Natural killer cell treated with Interleukin-12 subunit alpha and Interleukin-12 subunit beta and Interleukin-15 and Interleukin-18, amount 100 ng/mL, for 72 hours (primary cell): ENCODE data around the gene TMEM92. TPM values are rescaled to one million over a fixed set of nuclear protein-coding genes. Genes with fewer than 3 reads are reported as not detected.

Source experiments
- ATAC-seq, 2 donors: fragments of 150-1000 bp; cut with Tn5 transposase in 1 of 2; sonication (Bioruptor Pico), chemical (Tn5 transposase) in 1 of 2; 2 replicates each; pipeline ENCODE4 v1.10.0; 2021
- DNase-seq: peaks from one replicate; pipeline ENCODE4 v3.0.0; 2022; ENCODE audit warnings: low spot score
- H3K27ac Mint-ChIP-seq, 2 donors: 1 replicate in 1 of 2; 2 replicates in 1 of 2; pipeline ENCODE4 v1.8.0; 2022; ENCODE audit warnings: mixed read lengths in 2 of 2, mild to moderate bottlenecking in 1 of 2, moderate library complexity in 1 of 2
- H3K27me3 Mint-ChIP-seq, 2 donors: 1 replicate in 1 of 2; 2 replicates in 1 of 2; pipeline ENCODE4 v1.8.0; 2022; ENCODE audit warnings: mixed read lengths in 2 of 2
- H3K36me3 Mint-ChIP-seq: one replicate; pipeline ENCODE4 v1.8.0; 2022; ENCODE audit warnings: mixed read lengths
- H3K4me1 Mint-ChIP-seq, 2 donors: 1 replicate in 1 of 2; 2 replicates in 1 of 2; pipeline ENCODE4 v1.8.0; 2022; ENCODE audit warnings: low read depth in 2 of 2, mixed read lengths in 2 of 2, mild to moderate bottlenecking in 1 of 2
- H3K4me3 Mint-ChIP-seq: one replicate; pipeline ENCODE4 v1.8.0; 2022; ENCODE audit warnings: mixed read lengths
- H3K9me3 Mint-ChIP-seq: 2 replicates; pipeline ENCODE4 v1.8.0; 2022; ENCODE audit warnings: mixed read lengths
- total RNA-seq, 2 donors: library from RNA; stranded (reverse); gene quantifications; one replicate each; pipeline ENCODE4 v1.2.3, GENCODE V29; 2022

The TMEM92 gene
- total RNA-seq, 2 donors from 2014 or later, result not detected

DNA sequence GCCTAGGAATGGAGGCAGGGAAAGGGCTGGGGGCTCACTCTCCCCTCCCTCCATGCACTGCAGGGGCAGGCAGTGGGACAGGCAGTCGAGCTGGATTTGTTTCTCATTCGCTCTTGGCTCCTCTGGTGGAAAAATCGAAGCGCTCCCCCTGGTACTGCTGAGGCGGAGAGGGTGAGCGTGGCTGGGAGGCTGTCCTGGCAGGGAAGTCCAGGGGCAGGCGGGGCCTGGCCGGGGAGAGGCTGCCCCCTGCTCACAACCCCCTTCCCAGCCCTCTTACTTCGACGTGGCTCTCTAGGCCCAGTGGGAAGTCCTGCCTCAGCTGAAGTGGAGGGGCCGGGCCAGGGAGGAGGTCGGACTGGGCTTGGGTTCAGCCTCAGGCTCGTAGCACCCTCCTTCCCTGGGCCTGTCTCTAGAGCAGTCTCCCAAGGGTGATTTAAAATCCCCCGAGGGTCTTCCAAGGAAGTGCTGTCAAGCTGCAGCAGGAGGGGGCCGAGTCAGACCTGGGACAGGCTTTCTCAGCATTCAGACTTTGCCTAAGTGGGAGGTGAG, 16.5 kb upstream of the TMEM92 start:
- ATAC-seq (no peak), DNase-seq (no peak)
- H3K4me3 Mint-ChIP-seq, result no peak overlapping the region
- no peak overlapping the region for H3K27ac Mint-ChIP-seq
- H3K36me3 Mint-ChIP-seq, result no peaks in the 10 kb centered on the region
- peaks cover 21% of the 10 kb centered on the region in 2 donors for H3K27me3 Mint-ChIP-seq
- peaks cover 0 to 3% of the 10 kb centered on the region in 2 donors for H3K4me1 Mint-ChIP-seq
- no peaks in the 10 kb centered on the region for H3K9me3 Mint-ChIP-seq

DNA sequence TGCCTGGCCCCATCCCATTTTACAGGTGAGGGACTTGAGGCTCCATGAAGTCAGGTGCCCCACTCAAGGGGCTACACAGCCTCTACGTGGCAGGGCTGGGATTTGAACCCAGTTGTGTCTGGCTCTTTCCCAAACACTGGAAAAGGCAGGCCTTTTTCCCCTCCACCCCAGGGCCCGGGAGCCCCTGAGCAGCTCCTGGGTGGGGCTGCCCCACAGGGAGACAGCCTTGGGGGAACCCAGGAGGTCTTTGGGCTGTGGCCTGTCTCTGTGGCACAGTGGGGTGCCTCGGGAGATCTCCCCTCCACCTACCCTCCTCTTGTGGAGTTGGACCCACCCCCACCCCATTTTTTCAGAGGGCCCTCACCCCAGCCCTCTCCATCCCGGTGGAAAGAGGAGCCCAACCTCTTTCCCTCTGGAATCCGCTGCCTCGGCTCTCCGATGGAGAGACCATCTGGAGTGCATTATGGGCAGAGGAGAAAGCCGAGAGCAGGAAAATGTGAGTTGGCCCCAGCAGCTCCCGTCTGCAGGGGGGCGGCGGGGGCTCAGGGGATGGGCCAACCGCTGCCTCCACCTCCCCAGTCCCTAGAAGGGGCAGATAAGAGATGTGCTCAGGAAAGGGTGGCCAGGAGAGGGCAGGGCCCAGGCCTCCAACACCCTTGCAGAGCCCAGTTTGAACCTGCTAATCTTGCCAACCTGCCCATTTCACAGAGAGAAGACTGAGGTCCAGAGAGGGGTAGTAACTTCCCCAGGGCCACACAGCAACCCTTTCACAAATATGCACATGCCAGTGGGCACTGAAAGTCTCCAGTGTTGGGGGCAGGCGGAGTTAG, 15.4 kb upstream of the TMEM92 start:
- H3K4me1 Mint-ChIP-seq, result peaks cover 0 to 8% of the 10 kb centered on the region in 2 donors
- no peak overlapping the region for H3K4me3 Mint-ChIP-seq
- DNase-seq (no peak), ATAC-seq (no peak)
- peaks cover 25 to 28% of the 10 kb centered on the region in 2 donors for H3K27me3 Mint-ChIP-seq
- H3K9me3 Mint-ChIP-seq, result no peaks in the 10 kb centered on the region
- H3K27ac Mint-ChIP-seq, result no peak overlapping the region
- no peaks in the 10 kb centered on the region for H3K36me3 Mint-ChIP-seq

- H3K27me3 Mint-ChIP-seq, result peaks cover 27 to 31% of the 10 kb centered on the region in 2 donors
- H3K36me3 Mint-ChIP-seq, result no peaks in the 10 kb centered on the region
- no peak overlapping the region for H3K4me3 Mint-ChIP-seq
- peaks cover 0 to 9% of the 10 kb centered on the region in 2 donors for H3K4me1 Mint-ChIP-seq
- no peaks in the 10 kb centered on the region for H3K9me3 Mint-ChIP-seq
- DNase-seq (no peak), ATAC-seq (no peak)
- no peak overlapping the region for H3K27ac Mint-ChIP-seq
These were observed 14.6 kb upstream of the TMEM92 start for GRCh38 chr17:50259477-50260324.

DNA sequence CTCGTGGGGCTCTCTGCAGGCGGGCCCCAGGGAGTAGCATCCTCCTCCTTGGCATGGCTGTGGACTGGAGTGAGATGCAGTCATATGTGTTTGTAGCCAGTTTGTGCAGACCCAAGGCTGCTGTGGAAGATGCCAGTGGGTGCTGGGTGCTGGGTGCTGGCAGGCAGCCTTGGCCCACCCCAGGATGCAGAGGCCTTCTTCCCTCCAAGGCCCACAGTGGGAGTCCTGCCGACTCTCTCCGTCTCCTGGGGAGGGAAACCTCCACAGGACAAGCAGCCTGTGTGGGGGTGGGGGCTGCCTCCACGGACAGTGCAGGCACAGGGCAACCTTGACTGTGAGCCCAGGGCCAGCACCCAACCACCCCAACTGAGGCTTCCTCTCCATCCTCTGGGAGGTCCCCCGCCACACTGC, 13.8 kb upstream of the TMEM92 start:
- ATAC-seq (no peak), DNase-seq (no peak)
- Mint-ChIP-seq H3K9me3 (no peaks in the 10 kb centered on the region), H3K36me3 (no peaks in the 10 kb centered on the region), H3K4me3 (no peak overlapping the region), H3K27ac (no peak overlapping the region), H3K27me3 (peaks cover 24 to 26% of the 10 kb centered on the region in 2 donors), H3K4me1 (peaks cover 0 to 9% of the 10 kb centered on the region in 2 donors)

DNA sequence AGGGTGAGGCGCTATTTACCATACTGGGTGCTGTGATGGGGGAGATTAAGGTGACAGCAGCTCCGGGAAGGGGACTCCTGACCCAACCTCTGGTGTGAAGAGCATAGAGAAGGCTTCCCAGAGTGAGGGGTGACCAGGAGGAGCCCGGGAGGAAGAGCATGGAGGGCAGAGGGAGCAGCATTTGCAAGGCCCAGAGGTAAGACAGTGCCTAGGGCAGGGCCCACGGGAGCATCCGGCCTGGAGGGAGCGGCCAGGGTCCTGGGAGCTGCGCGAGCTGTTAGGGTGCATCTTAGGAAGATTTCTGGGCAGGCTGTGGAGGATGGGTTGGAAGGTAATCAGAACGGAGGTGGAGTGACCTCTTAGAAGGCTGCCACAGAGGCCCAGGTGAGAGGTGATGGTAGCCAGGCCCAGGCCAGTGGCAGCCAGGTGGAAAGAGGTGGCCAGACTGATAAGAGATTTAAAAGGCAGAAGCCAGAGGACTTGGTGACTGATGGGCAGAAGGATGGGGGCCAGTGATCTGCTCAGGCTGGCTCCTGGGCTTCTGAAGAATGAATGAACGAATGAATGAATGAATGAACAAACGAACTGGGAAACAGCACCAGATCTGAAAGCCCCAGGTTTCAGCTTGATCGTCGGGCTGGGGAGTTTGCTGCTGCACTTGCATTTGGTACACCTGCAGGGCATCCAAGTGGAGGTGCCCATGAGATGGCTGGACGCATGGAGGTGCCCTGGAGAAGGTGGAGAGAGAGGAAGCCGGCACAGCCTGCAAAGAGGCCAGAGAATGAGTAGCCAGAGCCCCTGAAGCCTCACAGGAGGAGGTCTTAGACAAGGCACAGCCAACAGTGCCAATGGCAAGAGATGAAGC, 13.0 kb upstream of the TMEM92 start:
- ATAC-seq (no peak), DNase-seq (no peak)
- peaks cover 23 to 24% of the 10 kb centered on the region in 2 donors for H3K27me3 Mint-ChIP-seq
- H3K4me3 Mint-ChIP-seq, result no peak overlapping the region
- no peak overlapping the region for H3K27ac Mint-ChIP-seq
- H3K9me3 Mint-ChIP-seq, result no peaks in the 10 kb centered on the region
- peaks cover 0 to 9% of the 10 kb centered on the region in 2 donors for H3K4me1 Mint-ChIP-seq
- no peaks in the 10 kb centered on the region for H3K36me3 Mint-ChIP-seq

DNA sequence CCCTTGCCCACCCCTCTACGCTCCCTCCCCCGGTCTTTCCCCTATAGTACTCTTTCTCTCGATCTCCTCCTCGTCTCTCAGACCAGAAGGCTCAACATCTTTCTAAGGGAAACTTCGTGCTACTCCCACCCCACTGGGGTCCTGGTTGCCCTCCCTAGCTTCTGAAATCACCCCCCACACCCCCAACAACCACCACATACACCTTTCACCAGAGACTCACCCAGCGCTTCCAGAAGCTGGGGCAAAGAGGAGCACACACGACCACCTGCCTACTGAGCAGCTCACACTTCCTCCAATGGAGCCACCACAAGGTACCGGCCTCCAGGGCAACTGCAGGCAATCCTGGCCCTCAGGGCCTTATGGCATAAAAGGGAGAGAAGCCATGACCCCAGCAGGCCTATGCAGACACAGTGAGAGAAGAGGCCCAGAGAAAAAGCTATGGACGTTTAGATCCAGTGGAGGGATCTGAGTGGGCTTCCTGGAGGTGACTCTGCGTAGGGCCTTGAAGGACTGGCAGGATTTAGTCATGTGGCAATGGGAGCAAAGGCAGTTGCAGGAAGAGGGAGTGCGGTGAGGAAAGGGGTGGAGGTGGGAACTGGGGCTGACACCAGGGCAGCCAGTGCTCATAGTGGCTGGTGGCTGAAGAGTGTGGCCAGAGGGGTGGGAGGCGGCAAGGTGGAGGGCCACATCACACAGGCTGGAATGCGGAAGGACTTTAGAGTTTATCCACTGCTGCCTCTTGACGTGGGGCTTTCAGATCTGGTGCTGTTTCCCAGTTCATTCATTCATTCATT, 12.1 kb upstream of the TMEM92 start:
- Mint-ChIP-seq H3K4me1 (peaks cover 0 to 9% of the 10 kb centered on the region in 2 donors), H3K36me3 (no peaks in the 10 kb centered on the region), H3K9me3 (no peaks in the 10 kb centered on the region), H3K27ac (no peak overlapping the region), H3K4me3 (no peak overlapping the region), H3K27me3 (peaks cover 15 to 17% of the 10 kb centered on the region in 2 donors)
- DNase-seq (no peak), ATAC-seq (no peak)

DNA sequence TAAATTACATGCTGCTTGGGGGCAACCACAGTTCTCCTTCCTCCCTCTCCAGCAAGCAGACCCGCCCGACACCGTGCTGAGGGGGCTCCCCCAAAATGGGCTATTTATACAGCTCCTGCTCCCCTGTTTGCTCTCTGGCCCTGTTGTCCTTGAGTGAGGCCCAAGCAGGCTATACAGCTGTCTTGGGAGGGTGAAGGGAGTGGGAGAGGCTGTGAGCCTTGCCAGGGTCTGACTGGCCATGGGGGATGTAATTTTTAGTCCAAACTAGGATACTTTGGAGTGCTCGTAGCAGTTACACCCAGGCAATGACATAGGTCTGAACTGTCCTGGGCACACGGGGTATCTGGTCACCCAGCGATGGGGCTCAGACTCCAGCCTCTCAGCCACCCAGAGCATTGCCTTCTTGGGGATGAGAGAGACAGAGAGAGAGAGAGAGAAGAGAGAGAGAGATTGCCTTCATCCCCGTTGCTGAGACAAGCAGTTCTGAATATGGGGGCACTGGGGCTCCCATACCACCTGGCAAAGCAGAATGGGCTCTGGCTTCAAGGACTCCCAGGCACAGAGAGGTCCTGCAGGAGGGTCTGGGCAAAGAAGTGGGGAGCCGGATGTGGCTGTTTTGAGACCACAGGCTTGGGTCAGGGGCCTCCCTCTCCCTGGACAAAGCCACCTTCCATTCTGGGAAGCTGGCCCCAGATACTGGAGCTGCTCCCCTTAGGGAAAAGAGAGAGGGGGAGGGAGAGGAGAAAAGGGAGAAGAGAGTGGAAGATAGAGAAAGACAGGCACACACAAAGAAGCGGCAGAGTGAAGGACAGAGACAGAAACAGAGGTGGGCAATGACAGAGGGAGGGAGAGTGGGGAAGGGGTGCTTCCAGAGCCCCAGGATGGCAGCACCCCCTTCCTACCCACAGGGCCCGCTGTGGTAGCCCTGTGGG, 10.7 kb upstream of the TMEM92 start:
- Mint-ChIP-seq H3K27me3 (peaks cover 14 to 17% of the 10 kb centered on the region in 2 donors), H3K4me1 (peaks cover 0 to 9% of the 10 kb centered on the region in 2 donors), H3K9me3 (no peaks in the 10 kb centered on the region), H3K27ac (no peak overlapping the region), H3K36me3 (no peaks in the 10 kb centered on the region), H3K4me3 (no peak overlapping the region)
- no peak for ATAC-seq
- DNase-seq, result no peak

DNA sequence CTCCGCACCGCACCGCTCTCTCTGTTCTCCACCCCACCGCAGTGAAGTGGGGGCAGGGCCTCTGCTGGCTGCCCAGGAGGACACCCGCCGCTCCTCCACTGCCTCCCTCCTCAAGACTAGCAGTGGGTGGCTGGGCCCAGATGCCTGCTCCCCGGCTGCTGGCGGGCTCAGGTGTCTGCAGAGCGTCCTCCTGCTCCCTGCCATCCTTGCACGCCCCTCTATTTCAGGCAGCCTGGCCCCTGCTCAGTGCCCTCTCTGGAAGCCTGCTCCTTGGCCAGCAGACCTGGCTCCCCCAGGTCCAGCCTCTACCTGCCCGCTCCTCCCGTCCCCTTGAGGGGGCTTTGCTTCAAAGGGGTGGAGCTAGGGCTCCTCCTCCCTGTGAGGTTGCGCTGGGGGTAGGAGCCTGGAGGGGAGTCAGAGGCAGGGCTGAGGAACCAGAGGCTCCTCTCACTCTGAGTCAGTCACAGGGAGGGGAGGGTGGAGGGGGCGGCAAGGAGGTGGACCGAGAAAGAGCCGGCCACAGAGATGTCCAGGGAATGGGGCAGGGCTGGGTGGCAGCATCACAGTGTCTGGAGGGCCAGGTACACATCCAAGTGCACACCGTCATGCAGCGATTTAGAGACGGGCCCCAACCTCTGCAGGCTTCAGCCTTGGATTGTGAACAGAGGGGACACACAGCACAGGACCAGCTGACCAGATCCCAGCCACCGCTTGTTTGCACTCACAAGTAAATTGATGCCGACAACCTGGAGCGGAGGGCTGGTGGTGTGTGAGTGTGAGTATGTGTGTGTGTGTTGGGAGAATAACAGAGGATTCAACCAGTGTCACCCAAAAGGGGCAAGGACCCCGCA, 9.8 kb upstream of the TMEM92 start:
- H3K27me3 Mint-ChIP-seq, result peaks cover 14 to 17% of the 10 kb centered on the region in 2 donors
- peaks cover 0 to 9% of the 10 kb centered on the region in 2 donors for H3K4me1 Mint-ChIP-seq
- no peak overlapping the region for H3K27ac Mint-ChIP-seq
- no peak overlapping the region for H3K4me3 Mint-ChIP-seq
- DNase-seq (no peak), ATAC-seq (no peak)
- H3K36me3 Mint-ChIP-seq, result no peaks in the 10 kb centered on the region
- no peaks in the 10 kb centered on the region for H3K9me3 Mint-ChIP-seq

DNA sequence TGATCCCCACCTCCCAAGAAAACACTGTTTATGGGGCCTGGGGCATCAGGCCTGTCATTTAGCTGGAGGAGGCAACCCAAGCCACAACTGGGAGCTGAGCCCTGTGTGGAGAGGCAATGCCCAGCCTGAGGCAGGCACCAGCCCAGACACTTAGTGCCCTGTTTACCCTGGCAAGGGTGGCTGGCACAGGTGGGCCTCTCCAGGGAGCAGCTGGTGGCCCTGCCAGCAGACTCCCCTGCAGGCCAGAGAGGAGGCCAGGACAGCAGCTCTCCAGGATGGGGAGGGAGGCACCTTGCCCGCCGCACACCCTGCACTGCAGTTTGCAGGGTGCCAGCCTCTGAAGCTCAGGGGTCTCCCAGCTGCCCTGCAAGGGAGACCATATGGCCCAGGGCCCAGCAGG, 9.1 kb upstream of the TMEM92 start:
- DNase-seq, result no peak
- H3K9me3 Mint-ChIP-seq, result no peaks in the 10 kb centered on the region
- H3K27ac Mint-ChIP-seq, result no peak overlapping the region
- H3K36me3 Mint-ChIP-seq, result no peaks in the 10 kb centered on the region
- no peak overlapping the region for H3K4me3 Mint-ChIP-seq
- peaks cover 14 to 17% of the 10 kb centered on the region in 2 donors for H3K27me3 Mint-ChIP-seq
- H3K4me1 Mint-ChIP-seq, result peaks cover 0 to 9% of the 10 kb centered on the region in 2 donors
- ATAC-seq, result no peak

GRCh38 chr17:50265690-50266315, 8.5 kb upstream of the TMEM92 start:
- no peak overlapping the region for H3K27ac Mint-ChIP-seq
- peaks cover 0 to 9% of the 10 kb centered on the region in 2 donors for H3K4me1 Mint-ChIP-seq
- no peak for ATAC-seq
- DNase-seq, result no peak
- no peak overlapping the region for H3K4me3 Mint-ChIP-seq
- H3K27me3 Mint-ChIP-seq, result peaks cover 14 to 17% of the 10 kb centered on the region in 2 donors
- H3K9me3 Mint-ChIP-seq, result no peaks in the 10 kb centered on the region
- H3K36me3 Mint-ChIP-seq, result no peaks in the 10 kb centered on the region
